Kidney epithelial cell (primary cell): ENCODE data around the gene IMPDH1. TPM values are rescaled to one million over a fixed set of nuclear protein-coding genes. Genes with fewer than 3 reads are reported as not detected.
A peak's percentile ranks its signal among the peaks of the same experiment; 100 is the strongest.
"Not testable (repeated sequence)": the region's sequence is repeated elsewhere in the genome, so short reads cannot be mapped to it uniquely, and the experiment has no call there.

ENCODE experiments used
- DNase-seq: peaks from one replicate; pipeline ENCODE4 v3.0.0-alpha.2; 2010; ENCODE audit warnings: low read depth
- H3K27me3 ChIP-seq: 2 replicates; pipeline ENCODE4 v1.6.0; 2011; ENCODE audit warnings: low read length; ENCODE audit not compliant: control insufficient read depth, insufficient read depth
- H3K36me3 ChIP-seq: 2 replicates; pipeline ENCODE4 v1.5.1; 2011; ENCODE audit warnings: low read length; ENCODE audit not compliant: control insufficient read depth, insufficient read depth
- H3K4me3 ChIP-seq: 2 replicates; pipeline ENCODE4 v1.5.1; 2011; ENCODE audit warnings: low read depth, mild to moderate bottlenecking, control low read depth, low read length
- total RNA-seq: library from RNA; depleted of rRNA; stranded (reverse); fragments of >200 nt; gene quantifications from 2 replicates; pipeline ENCODE4 v1.2.3, GENCODE V29; 2015
- TF ChIP-seq, protein P1 (sequence below): IDR thresholded peaks from 2 replicates; pipeline ENCODE4 v1.5.1; 2011; ENCODE audit warnings: mild to moderate bottlenecking, moderate library complexity, low read length, control low read depth, inconsistent platforms; ENCODE audit not compliant: insufficient read depth, poor library complexity, severe bottlenecking

The IMPDH1 gene
- 44.0 and 47.6 TPM in 2 replicates for total RNA-seq

DNA sequence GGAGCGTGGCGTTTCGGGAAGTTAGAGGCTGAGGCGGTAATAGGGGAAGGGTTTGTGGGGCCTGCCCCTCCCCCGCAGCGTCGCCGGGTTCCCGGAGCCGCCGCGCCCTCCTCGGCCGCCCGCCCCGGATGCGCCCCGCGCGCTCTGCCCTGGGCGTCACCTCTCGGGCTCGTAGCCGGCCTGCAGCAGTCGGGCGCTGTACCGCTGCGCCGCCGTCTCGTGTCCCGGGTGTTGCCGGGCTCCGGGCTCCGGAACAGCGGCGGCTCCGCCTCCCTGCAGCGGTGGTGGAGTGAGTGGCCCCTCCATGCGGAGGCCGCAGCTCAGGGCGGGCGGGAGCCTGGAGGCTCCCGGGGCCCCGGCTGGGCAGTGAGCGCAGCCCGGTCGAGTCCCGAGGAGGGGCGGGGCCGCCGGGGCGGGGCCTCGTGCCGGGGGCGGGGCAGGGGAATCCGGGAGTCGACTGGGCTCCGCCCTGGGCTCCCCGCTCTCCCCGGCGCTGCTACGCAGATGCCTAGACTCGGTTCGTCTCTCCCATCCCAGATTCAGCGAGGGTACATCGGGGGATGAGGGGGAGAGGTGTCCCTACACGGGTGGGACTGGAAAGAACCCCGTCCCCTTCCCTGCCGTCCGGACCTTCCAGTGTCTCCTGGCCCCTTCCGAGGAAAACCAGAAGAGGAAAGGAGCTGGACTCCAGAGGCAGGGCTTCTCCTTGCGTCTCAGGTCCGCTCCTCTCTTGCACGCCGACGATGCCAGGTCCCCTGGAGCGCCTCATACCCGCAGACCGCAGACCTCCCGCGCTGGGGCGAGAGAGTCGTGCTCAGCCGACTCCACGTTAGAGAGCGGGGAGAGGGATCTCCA, at the start of gene IMPDH1:
TSS of gene IMPDH1 (minus strand) at position 387 of the 855 bp plus-strand sequence. CDS start at position 306, 81 bp downstream.
- H3K36me3 ChIP-seq = no peaks in the 10 kb centered on the region
- H3K27me3 ChIP-seq = no peaks in the 10 kb centered on the region
- DNase-seq = no peak
- H3K4me3 ChIP-seq = peak within 1 kb of the TSS; percentile 70
- TF ChIP-seq, protein P1, sequence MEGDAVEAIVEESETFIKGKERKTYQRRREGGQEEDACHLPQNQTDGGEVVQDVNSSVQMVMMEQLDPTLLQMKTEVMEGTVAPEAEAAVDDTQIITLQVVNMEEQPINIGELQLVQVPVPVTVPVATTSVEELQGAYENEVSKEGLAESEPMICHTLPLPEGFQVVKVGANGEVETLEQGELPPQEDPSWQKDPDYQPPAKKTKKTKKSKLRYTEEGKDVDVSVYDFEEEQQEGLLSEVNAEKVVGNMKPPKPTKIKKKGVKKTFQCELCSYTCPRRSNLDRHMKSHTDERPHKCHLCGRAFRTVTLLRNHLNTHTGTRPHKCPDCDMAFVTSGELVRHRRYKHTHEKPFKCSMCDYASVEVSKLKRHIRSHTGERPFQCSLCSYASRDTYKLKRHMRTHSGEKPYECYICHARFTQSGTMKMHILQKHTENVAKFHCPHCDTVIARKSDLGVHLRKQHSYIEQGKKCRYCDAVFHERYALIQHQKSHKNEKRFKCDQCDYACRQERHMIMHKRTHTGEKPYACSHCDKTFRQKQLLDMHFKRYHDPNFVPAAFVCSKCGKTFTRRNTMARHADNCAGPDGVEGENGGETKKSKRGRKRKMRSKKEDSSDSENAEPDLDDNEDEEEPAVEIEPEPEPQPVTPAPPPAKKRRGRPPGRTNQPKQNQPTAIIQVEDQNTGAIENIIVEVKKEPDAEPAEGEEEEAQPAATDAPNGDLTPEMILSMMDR = no peak

DNA sequence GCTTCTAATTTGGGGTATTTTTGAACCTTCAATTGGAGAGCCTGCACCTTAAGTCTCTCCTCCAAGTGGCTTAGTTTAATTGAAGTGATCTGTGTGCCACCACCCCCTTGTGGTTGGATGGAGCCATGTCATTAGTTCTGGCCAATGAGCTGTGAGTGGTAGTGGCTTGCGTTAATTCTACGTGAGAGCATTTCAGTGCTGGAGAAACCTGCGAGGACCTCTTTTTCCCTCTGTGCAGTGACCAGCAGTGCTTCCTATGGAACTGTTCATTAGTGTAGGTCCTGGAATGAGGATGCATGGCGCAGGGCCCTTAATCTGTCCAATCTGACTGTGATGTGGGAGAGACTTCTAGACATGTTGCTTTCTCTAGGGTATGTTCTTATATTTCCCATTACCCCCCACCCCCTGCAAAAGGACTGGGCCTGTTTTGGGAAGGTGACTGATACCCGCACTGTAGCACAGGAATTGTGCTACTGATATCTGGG, 49.7 kb upstream of the IMPDH1 start:
- no peak overlapping the region for H3K4me3 ChIP-seq
- H3K36me3 ChIP-seq = no peaks in the 10 kb centered on the region
- no peak for DNase-seq
- TF ChIP-seq, protein P1 = peak; percentile 74
- no peaks in the 10 kb centered on the region for H3K27me3 ChIP-seq

DNA sequence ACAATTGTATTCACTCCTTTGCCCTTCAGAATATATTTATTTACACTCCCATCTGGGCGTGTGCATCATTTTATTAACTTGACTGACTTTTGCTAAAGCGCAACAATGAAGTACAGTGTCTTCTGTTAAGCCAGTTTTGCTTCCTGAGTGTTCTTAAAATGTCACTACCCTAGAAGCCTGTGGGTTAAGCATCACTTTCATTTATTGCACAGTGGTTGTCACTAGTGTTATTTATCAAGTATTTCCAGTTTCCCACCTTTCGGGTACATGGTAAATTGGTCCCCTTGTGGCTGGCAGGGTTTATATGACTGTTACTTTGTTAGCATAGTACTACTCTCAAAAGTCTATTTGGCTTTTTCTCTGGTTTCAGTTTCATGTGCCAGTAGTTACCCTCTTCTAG, 49.2 kb upstream of the IMPDH1 start:
- TF ChIP-seq, protein P1 = no peak
- no peaks in the 10 kb centered on the region for H3K27me3 ChIP-seq
- DNase-seq = no peak
- no peaks in the 10 kb centered on the region for H3K36me3 ChIP-seq
- no peak overlapping the region for H3K4me3 ChIP-seq

DNA sequence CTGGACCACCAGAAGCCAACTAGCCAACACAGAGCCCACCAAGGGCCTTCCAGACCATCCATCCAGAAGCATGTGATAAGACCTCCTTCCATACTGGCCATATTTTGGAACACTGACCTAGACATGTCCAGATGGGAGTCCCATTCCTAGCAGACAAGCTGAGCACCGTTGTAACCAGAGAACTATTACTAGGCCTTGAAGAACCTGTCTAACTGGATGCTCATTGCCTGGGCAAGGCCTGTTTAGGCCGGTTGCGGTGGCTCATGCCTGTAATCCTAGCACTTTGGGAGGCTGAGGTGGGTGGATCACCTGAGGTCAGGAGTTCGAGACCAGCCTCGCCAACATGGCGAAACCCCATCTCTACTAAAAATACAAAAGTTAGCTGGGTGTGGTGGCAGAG, 47.6 kb upstream of the IMPDH1 start:
- not testable (repeated sequence) for DNase-seq, H3K27me3 ChIP-seq, H3K36me3 ChIP-seq, H3K4me3 ChIP-seq

DNA sequence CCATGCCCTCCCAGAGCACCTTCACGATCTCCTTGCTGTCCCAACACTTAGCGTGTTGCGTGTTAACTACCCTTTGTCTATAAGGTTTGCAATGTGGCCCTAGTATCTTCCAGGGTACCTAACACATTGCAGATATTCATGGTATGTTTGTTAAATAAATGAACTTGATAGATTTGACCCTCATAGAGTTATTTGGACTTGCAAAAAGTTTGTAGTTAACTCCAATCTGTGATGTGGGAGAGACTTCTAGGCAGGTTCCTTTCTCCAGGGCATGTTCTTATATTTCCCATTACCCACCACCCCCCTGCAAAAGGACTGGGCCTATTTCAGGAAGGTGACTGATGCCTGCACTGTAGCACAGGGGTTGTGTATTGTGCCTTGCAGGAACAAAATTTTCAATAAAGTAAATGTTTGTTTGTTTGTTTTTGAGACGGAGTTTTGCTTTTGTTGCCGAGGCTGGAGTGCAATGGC, 46.5 kb upstream of the IMPDH1 start:
- Histone ChIP-seq H3K4me3 (peak overlapping the region; percentile 85), H3K27me3 (no peaks in the 10 kb centered on the region), H3K36me3 (no peaks in the 10 kb centered on the region)
- no peak for DNase-seq
- TF ChIP-seq, protein P1 = no peak

DNA sequence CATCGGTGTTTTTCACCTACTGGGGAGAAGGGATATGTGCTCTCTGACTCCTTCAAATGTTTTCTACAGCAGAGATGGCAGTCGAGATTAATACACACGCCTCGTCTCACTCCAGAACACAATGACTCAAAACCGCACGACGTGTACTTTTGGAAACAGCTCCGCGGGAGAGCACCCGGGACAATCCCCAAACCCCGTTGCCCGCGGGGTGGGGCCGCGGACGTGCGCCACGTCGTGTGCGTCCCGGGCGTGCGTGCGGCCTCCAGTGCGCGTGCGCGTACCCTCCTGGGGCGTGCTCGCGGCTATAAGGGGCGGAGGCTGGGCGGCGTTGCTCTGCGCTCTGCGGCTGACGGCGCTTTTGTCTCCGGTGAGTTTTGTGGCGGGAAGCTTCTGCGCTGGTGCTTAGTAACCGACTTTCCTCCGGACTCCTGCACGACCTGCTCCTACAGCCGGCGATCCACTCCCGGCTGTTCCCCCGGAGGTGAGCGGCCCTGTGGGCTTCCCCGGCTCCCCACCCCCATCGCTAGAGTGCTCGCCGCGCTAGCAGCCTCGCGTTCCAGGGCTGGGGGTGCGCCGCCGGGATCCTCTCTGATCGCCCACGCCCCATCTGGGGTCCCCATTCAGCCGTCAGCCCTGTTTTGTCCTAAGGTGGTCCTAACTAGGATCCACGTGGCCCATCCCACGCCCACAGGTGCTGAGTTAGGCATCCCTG, 45.9 kb upstream of the IMPDH1 start, which contains the start of gene HILPDA:
TSS of gene HILPDA (plus strand) at position 336 of the 712 bp plus-strand sequence. CDS start 1,391 bp downstream, outside the sequence.
- DNase-seq = peak; percentile 88

More for the DNA sequence above, 45.9 kb upstream of the IMPDH1 start, which contains the start of gene HILPDA:
- TF ChIP-seq, protein P1 = no peak
- Histone ChIP-seq H3K4me3 (peak within 1 kb of the TSS; percentile 85), H3K27me3 (no peaks in the 10 kb centered on the region), H3K36me3 (no peaks in the 10 kb centered on the region)
